Measurements from ENCODE around the gene ITGA1. TPM values are rescaled to one million over a fixed set of nuclear protein-coding genes. Genes with fewer than 3 reads are reported as not detected.

Gene ITGA1
- total and polyA plus RNA-seq, 4 donors = 24.2 to 187 (median 48.5) TPM

GRCh38 chr5:52896534-52897237, 109.0 kb downstream of the ITGA1 start:
- 72% methylated on average over 2 of the region's 2 CpGs for WGBS
- Histone ChIP-seq H3K36me3 (ENCODE audit: control insufficient read depth in 4 of 4, insufficient read depth in 3 of 4, low read depth in 1 of 4, low read length in 3 of 4) (peaks cover 4 to 31% (median 20%) of the 10 kb centered on the region in 4 donors), H3K9me3 (ENCODE audit: control insufficient read depth in 4 of 4, low read length in 3 of 4) (peaks cover 0 to 2% (median 0%) of the 10 kb centered on the region in 4 donors), H3K4me1 (ENCODE audit: control insufficient read depth in 4 of 4, insufficient read depth in 4 of 4, low read length in 3 of 4) (peaks cover 3 to 10% (median 6%) of the 10 kb centered on the region in 4 donors), H3K9ac (ENCODE audit: low read depth in 1 of 2, low read length in 2 of 2) (no peak overlapping the region), H3K4me3 (ENCODE audit: low read depth in 1 of 3, low read length in 3 of 3) (no peak overlapping the region), H3K27me3 (ENCODE audit: control insufficient read depth in 4 of 4, insufficient read depth in 4 of 4, low read length in 3 of 4) (no peaks in the 10 kb centered on the region), H3K27ac (ENCODE audit: low read depth in 1 of 2, low read length in 2 of 2) (no peak overlapping the region)
- DNase-seq (ENCODE audit: low spot score) = no peak
- TF ChIP-seq EGR1 (IDR thresholded peaks at IDR 0.05; ENCODE audit: low read depth in 2 of 2) = no peak
- TF ChIP-seq FOXA2 (IDR thresholded peaks at IDR 0.05) = no peak
- TF ChIP-seq NR2F2 (IDR thresholded peaks at IDR 0.05) = peak; percentile 33
- no peak for TF ChIP-seq MAX (IDR thresholded peaks at IDR 0.05)

GRCh38 chr5:52897238-52897614, 109.5 kb downstream of the ITGA1 start:
- Histone ChIP-seq H3K9me3 (ENCODE audit: control insufficient read depth in 4 of 4, low read length in 3 of 4) (peaks cover 0 to 2% (median 0%) of the 10 kb centered on the region in 4 donors), H3K9ac (ENCODE audit: low read depth in 1 of 2, low read length in 2 of 2) (no peak overlapping the region), H3K4me3 (ENCODE audit: low read depth in 1 of 3, low read length in 3 of 3) (no peak overlapping the region), H3K4me1 (ENCODE audit: control insufficient read depth in 4 of 4, insufficient read depth in 4 of 4, low read length in 3 of 4) (peaks cover 3 to 9% (median 4%) of the 10 kb centered on the region in 4 donors), H3K27me3 (ENCODE audit: control insufficient read depth in 4 of 4, insufficient read depth in 4 of 4, low read length in 3 of 4) (no peaks in the 10 kb centered on the region), H3K36me3 (ENCODE audit: control insufficient read depth in 4 of 4, insufficient read depth in 3 of 4, low read depth in 1 of 4, low read length in 3 of 4) (peaks cover 4 to 33% (median 24%) of the 10 kb centered on the region in 4 donors), H3K27ac (ENCODE audit: low read depth in 1 of 2, low read length in 2 of 2) (no peak overlapping the region)
- DNase-seq (ENCODE audit: low spot score) = no peak
- TF ChIP-seq SP1 (IDR thresholded peaks at IDR 0.05) (no peak), RAD21 (IDR thresholded peaks at IDR 0.05) (no peak), FOXA1 (IDR thresholded peaks at IDR 0.05) (no peak), MAX (IDR thresholded peaks at IDR 0.05) (no peak), NR2F2 (IDR thresholded peaks at IDR 0.05) (no peak), ATF3 (IDR thresholded peaks at IDR 0.05) (no peak), CTCF (IDR thresholded peaks at IDR 0.05; ENCODE audit: low read depth, low read length, missing input control) (no peak), JUND (IDR thresholded peaks at IDR 0.05) (no peak), EGR1 (IDR thresholded peaks at IDR 0.05; ENCODE audit: low read depth in 2 of 2) (no peak), ZBTB33 (IDR thresholded peaks at IDR 0.05) (no peak), YY1 (IDR thresholded peaks at IDR 0.05) (no peak), RXRA (IDR thresholded peaks at IDR 0.05) (no peak), GABPA (IDR thresholded peaks at IDR 0.05 in 1 of 2, conservative IDR thresholded peaks at IDR 0.05 in 1 of 2) (no peak), TAF1 (conservative IDR thresholded peaks at IDR 0.05) (no peak), REST (IDR thresholded peaks at IDR 0.05) (no peak), HNF4A (conservative IDR thresholded peaks at IDR 0.05) (no peak), HNF4G (IDR thresholded peaks at IDR 0.05) (no peak), FOXA2 (IDR thresholded peaks at IDR 0.05) (no peak)

Data from liver (tissue), 9 donors.